ENCODE results near the gene ZNF800. TPM values are rescaled to one million over a fixed set of nuclear protein-coding genes. Genes with fewer than 3 reads are reported as not detected.
"Not testable (repeated sequence)": the region's sequence is repeated elsewhere in the genome, so short reads cannot be mapped to it uniquely, and the experiment has no call there.

Gene ZNF800
- total RNA-seq, 1 experiment from 2014 or later, result 36.5 TPM

DNA sequence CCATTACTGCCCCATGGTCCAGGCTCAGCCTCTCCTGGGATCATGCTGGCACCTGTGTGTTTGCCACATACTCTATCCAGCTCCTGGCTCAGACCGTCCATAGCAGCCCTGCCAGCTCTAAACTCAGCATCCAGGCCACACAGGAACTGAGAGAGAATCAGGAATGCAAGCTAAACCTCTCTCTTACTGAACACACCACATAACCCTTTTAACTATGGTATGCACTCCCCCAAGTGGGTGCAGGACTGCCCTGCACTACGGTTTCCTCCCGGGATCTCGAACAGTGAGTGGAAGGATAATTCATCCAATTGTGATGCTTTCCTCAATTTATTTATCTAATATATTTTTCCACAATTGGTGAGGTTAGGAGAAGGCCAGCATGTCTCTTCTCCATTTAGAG, 17.1 kb upstream of the ZNF800 start:
- CTCF ChIA-PET, result no interaction called here
- Mint-ChIP-seq H3K36me3 (ENCODE audit: insufficient read depth, unreplicated experiment) (no peaks in the 10 kb centered on the region), H3K27ac (ENCODE audit: unreplicated experiment) (no peak overlapping the region), H3K4me1 (ENCODE audit: low read depth, unreplicated experiment) (no peaks in the 10 kb centered on the region), H3K4me3 (ENCODE audit: low read depth, unreplicated experiment) (no peak overlapping the region), H3K9me3 (ENCODE audit: low read depth, unreplicated experiment) (no peaks in the 10 kb centered on the region), H3K27me3 (ENCODE audit: unreplicated experiment) (peaks cover 50% of the 10 kb centered on the region)
- DNase-seq, result no peak
- BruUV-seq (replicated peaks), result no TSS peak
- intact Hi-C loops (cut with micrococcal nuclease; ENCODE audit: unreplicated experiment), result no loop called here
- TF ChIP-seq, protein P1, sequence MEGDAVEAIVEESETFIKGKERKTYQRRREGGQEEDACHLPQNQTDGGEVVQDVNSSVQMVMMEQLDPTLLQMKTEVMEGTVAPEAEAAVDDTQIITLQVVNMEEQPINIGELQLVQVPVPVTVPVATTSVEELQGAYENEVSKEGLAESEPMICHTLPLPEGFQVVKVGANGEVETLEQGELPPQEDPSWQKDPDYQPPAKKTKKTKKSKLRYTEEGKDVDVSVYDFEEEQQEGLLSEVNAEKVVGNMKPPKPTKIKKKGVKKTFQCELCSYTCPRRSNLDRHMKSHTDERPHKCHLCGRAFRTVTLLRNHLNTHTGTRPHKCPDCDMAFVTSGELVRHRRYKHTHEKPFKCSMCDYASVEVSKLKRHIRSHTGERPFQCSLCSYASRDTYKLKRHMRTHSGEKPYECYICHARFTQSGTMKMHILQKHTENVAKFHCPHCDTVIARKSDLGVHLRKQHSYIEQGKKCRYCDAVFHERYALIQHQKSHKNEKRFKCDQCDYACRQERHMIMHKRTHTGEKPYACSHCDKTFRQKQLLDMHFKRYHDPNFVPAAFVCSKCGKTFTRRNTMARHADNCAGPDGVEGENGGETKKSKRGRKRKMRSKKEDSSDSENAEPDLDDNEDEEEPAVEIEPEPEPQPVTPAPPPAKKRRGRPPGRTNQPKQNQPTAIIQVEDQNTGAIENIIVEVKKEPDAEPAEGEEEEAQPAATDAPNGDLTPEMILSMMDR (IDR thresholded peaks at IDR 0.05; ENCODE audit: unreplicated experiment), result no peak

DNA sequence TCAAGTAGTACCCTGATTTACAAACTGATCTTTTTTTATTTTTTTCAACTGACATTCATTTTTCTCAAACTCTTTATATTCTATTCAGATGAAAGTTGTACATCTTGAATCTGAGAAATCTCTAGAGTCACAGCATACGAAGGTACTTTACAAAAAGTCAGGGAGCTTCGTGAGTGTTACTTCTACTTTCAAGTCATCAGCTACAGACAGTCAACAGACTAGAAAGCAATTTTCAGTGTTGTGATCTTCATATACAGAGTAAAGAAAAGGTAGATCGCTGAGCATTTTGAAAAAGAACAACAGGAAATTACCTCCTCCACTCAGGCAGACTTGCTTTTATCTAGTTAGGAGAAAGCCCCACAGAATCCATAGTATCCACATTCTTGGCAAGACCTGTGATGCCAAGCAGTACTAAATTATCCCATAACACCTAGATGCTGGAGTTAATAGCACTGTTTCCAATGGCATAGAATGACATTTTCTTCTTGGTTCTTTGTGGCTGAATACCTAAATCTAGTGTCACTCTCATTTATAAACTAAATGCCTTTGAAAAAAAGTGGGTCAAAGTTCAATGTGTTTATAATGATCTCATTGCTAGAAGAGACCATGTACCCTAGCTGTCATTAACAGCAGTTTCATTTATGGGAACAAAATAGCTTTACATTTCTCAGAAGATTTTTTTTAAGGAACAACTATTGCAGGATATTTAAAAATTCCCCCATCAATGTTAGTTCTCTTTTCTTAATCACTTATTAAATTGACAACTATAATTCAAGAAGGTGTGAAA, 12.0 kb upstream of the ZNF800 start:
- no TSS peak for BruUV-seq (replicated peaks)
- Mint-ChIP-seq H3K4me3 (ENCODE audit: low read depth, unreplicated experiment) (no peak overlapping the region), H3K36me3 (ENCODE audit: insufficient read depth, unreplicated experiment) (no peaks in the 10 kb centered on the region), H3K27ac (ENCODE audit: unreplicated experiment) (no peak overlapping the region), H3K4me1 (ENCODE audit: low read depth, unreplicated experiment) (no peaks in the 10 kb centered on the region), H3K9me3 (ENCODE audit: low read depth, unreplicated experiment) (no peaks in the 10 kb centered on the region), H3K27me3 (ENCODE audit: unreplicated experiment) (peaks cover 64% of the 10 kb centered on the region)
- CTCF ChIA-PET, result no interaction called here
- TF ChIP-seq, protein P1 (IDR thresholded peaks at IDR 0.05; ENCODE audit: unreplicated experiment), result no peak
- intact Hi-C loops (cut with micrococcal nuclease; ENCODE audit: unreplicated experiment), result no loop called here
- no peak for DNase-seq

DNA sequence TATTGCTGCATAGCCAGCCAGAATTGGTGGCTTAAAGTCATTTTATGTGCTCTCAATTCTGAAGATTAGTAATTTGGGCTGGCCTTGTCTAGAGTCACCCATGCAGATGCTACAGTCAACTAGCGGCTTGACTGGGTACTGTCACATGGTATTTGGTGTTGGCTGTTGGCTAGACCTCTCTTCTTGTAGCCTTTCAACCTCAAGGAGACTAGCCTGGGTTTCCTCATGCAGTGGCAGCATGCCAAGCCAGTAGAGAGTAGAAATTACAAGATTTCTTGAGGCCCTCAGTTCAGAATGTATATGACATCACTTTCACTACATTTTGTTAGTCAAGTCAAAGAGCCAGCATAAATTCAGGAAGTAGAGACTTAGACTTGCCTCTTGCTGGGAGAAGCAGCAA, 3.7 kb upstream of the ZNF800 start:
- Mint-ChIP-seq H3K27ac (ENCODE audit: unreplicated experiment) (no peak overlapping the region), H3K4me3 (ENCODE audit: low read depth, unreplicated experiment) (no peak overlapping the region), H3K36me3 (ENCODE audit: insufficient read depth, unreplicated experiment) (peaks cover 25% of the 10 kb centered on the region), H3K9me3 (ENCODE audit: low read depth, unreplicated experiment) (no peaks in the 10 kb centered on the region), H3K4me1 (ENCODE audit: low read depth, unreplicated experiment) (peaks cover 8% of the 10 kb centered on the region), H3K27me3 (ENCODE audit: unreplicated experiment) (peaks cover 30% of the 10 kb centered on the region)
- intact Hi-C loops (cut with micrococcal nuclease; ENCODE audit: unreplicated experiment), result no loop called here
- no peak for DNase-seq
- BruUV-seq (replicated peaks), result no TSS peak
- TF ChIP-seq, protein P1 (IDR thresholded peaks at IDR 0.05; ENCODE audit: unreplicated experiment), result no peak
- CTCF ChIA-PET, result no interaction called here

DNA sequence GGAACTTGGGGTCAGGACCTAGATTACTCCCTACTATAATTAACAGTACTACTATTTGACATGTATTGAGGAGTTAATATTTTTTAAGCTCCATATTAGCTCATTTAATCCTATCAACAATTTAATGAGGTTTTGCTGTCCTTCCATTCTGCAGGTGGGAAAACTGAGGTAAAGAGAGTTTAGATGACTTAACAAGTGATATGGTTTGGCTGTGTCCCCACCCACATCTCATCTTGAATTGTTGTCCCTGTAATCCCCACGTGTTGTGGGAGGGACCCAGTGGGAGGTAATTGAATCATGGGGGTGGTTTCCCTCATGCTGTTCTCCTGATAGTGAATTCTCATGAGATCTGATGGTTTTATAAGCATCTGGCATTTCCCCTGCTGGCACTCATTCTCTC, 2.6 kb upstream of the ZNF800 start:
- H3K4me3 Mint-ChIP-seq (ENCODE audit: low read depth, unreplicated experiment); DNase-seq; H3K27ac Mint-ChIP-seq (ENCODE audit: unreplicated experiment); intact Hi-C loops (cut with micrococcal nuclease; ENCODE audit: unreplicated experiment); H3K9me3 Mint-ChIP-seq (ENCODE audit: low read depth, unreplicated experiment); BruUV-seq (replicated peaks); CTCF ChIA-PET: not testable (repeated sequence)
- Mint-ChIP-seq H3K36me3 (ENCODE audit: insufficient read depth, unreplicated experiment) (peaks cover 30% of the 10 kb centered on the region), H3K4me1 (ENCODE audit: low read depth, unreplicated experiment) (peaks cover 19% of the 10 kb centered on the region), H3K27me3 (ENCODE audit: unreplicated experiment) (peaks cover 19% of the 10 kb centered on the region)

DNA sequence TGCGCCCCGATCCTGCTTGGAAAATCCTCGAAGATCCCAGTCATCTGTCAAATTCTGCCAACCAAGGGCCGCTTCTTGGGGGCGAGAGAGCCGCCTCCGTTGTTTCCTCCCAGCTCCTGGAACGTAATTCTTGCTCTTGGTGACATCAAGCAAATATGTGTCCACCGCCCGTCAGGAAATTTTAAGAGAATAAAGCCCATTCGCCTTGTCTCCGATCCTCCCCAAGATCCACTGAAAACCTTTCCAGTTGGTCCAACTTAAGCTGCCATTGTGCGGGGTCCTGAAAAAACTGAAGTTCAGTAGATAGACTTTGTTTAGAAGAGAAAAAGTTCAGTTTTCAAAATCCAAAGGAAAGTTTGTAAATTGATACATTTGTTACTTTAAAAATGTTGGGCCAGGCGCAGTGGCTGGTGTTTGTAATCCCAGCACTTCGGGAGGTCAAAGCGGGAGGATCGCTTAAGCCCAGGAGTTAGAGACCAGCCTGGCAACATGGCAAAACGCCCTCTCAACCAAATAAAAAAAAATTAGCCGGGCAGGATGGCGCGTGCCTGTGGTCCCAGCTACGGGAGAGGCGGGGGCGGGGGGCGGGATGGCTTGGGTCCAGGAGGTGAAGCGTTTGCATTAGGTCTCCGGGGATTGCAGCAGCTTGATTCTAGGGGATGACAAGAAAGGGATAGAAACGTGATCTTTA, 1.0 kb upstream of the ZNF800 start:
- CTCF ChIA-PET, result interaction anchor here (0.6 kb wide), 1 partner anchor 53 kb away, joined by 3 read pairs; no protein-coding TSS in a partner anchor
- Mint-ChIP-seq H3K4me1 (ENCODE audit: low read depth, unreplicated experiment) (peaks cover 29% of the 10 kb centered on the region), H3K27ac (ENCODE audit: unreplicated experiment) (peak overlapping the region; percentile 92), H3K9me3 (ENCODE audit: low read depth, unreplicated experiment) (no peaks in the 10 kb centered on the region), H3K27me3 (ENCODE audit: unreplicated experiment) (peaks cover 3% of the 10 kb centered on the region), H3K36me3 (ENCODE audit: insufficient read depth, unreplicated experiment) (peaks cover 41% of the 10 kb centered on the region), H3K4me3 (ENCODE audit: low read depth, unreplicated experiment) (peak overlapping the region; percentile 94)
- no peak for DNase-seq
- intact Hi-C loops (cut with micrococcal nuclease; ENCODE audit: unreplicated experiment), result no loop called here
- TF ChIP-seq, protein P1 (IDR thresholded peaks at IDR 0.05; ENCODE audit: unreplicated experiment), result no peak
- no TSS peak for BruUV-seq (replicated peaks)
